Right cardiac atrium (tissue), 5 donors: ENCODE results near the gene ACTN1. TPM values are rescaled to one million over a fixed set of nuclear protein-coding genes. Genes with fewer than 3 reads are reported as not detected.

Experiments used
- ATAC-seq, 2 donors: fragments of 200-7000 bp; cut with Tn5 transposase; one replicate each; pipeline versions ENCODE4 v1.8.0 to v1.9.1; 2020; ENCODE audit warnings: moderate library complexity in 2 of 2, mild to moderate bottlenecking in 1 of 2
- DNase-seq, 3 donors: peaks; one replicate each; pipeline ENCODE4 v3.0.0-alpha.2; 2020
- H3K27ac ChIP-seq: one replicate; pipeline ENCODE4 v1.5.1; 2013; ENCODE audit warnings: mild to moderate bottlenecking, low read length, control low read depth, moderate library complexity
- H3K27me3 ChIP-seq: one replicate; pipeline ENCODE4 v1.6.1; 2013; ENCODE audit not compliant: control insufficient read depth, insufficient read depth
- H3K4me1 ChIP-seq: one replicate; pipeline ENCODE4 v1.6.1; 2013; ENCODE audit warnings: low read length; ENCODE audit not compliant: control insufficient read depth, insufficient read depth
- H3K4me3 ChIP-seq: one replicate; pipeline ENCODE4 v1.5.1; 2013; ENCODE audit warnings: low read length, control low read depth
- H3K9me3 ChIP-seq: one replicate; pipeline ENCODE4 v1.6.1; 2013; ENCODE audit warnings: low read length; ENCODE audit not compliant: control insufficient read depth
- WGBS: extraction: QIAGEN DNeasy Blood & Tissue Kit; methylation state at CpG from one replicate; pipeline ENCODE4 v1.1.7; 2013; 5-methylcytosine and 5-hydroxymethylcytosine counted together
- intact Hi-C, 4 donors: fragments of 100-400 bp; cut with DNase I; formaldehyde crosslinking; loops; one replicate each; pipeline versions ENCODE4 v1.11.0 to v1.14.0; 2022 to 2023
- polyA plus RNA-seq: library from polyadenylated mRNA; stranded (reverse); fragments of 200-250 nt; gene quantifications from one replicate; pipeline ENCODE4 v1.2.3, GENCODE V29; 2013
- total RNA-seq, 4 donors: library from RNA; stranded (reverse); fragmentation: NEBNext Ultra II Directional; extraction: Animal tissue kit (Norgen Biotek cat#: 25700); gene quantifications; one replicate each; pipeline ENCODE4 v1.2.1, GENCODE V29; 2021
- donor health status: healthy with polysubstance abuse.
- donor health status: DM: no; HTN: yes; CAD: no.
- donor health status: DM: no; HTN: no; CAD: no.
- donor health status: DM: no; HTN: yes; CAD: no; lungs with severe emphysema.
- donor health status: DM: yes; HTN: yes; CAD: no.

The ACTN1 gene
- total and polyA plus RNA-seq, 5 donors = 80.5 to 305 (median 155) TPM

GRCh38 chr14:68961361-68961760 lies 17.7 kb downstream of the ACTN1 start:
- Histone ChIP-seq H3K27me3 (no peaks in the 10 kb centered on the region), H3K9me3 (no peaks in the 10 kb centered on the region), H3K27ac (no peak overlapping the region), H3K4me3 (no peak overlapping the region), H3K4me1 (peaks cover 36% of the 10 kb centered on the region)
- no peak for ATAC-seq
- intact Hi-C loops = no loop called here
- WGBS = 75% methylated on average over 7 of the region's 7 CpGs
- no peak for DNase-seq

GRCh38 chr14:68960123-68960522 lies 19.0 kb downstream of the ACTN1 start:
- no peaks in the 10 kb centered on the region for H3K27me3 ChIP-seq
- H3K4me3 ChIP-seq = no peak overlapping the region
- WGBS = 71% methylated on average over 3 of the region's 3 CpGs
- intact Hi-C loops = no loop called here
- H3K9me3 ChIP-seq = no peaks in the 10 kb centered on the region
- ATAC-seq (no peak), DNase-seq (no peak)
- H3K27ac ChIP-seq = no peak overlapping the region
- H3K4me1 ChIP-seq = peaks cover 39% of the 10 kb centered on the region

GRCh38 chr14:68959035-68959434 lies 20.1 kb downstream of the ACTN1 start:
- peaks cover 34% of the 10 kb centered on the region for H3K4me1 ChIP-seq
- no peaks in the 10 kb centered on the region for H3K9me3 ChIP-seq
- H3K27ac ChIP-seq = peak overlapping the region; percentile 69
- no peak overlapping the region for H3K4me3 ChIP-seq
- ATAC-seq (no peak), DNase-seq (no peak)
- 33% methylated on average over 4 of the region's 4 CpGs for WGBS
- H3K27me3 ChIP-seq = no peaks in the 10 kb centered on the region
- intact Hi-C loops = no loop called here

GRCh38 chr14:68958553-68958952 lies 20.5 kb downstream of the ACTN1 start:
- Histone ChIP-seq H3K27ac (peak overlapping the region; percentile 69), H3K27me3 (no peaks in the 10 kb centered on the region), H3K4me3 (no peak overlapping the region), H3K9me3 (no peaks in the 10 kb centered on the region), H3K4me1 (peaks cover 34% of the 10 kb centered on the region)
- intact Hi-C loops = no loop called here
- 5% methylated on average over 6 of the region's 6 CpGs for WGBS
- ATAC-seq (peak; percentile 68 to 69), DNase-seq (no peak)

GRCh38 chr14:68957775-68958174 lies 21.3 kb downstream of the ACTN1 start:
- Histone ChIP-seq H3K27me3 (no peaks in the 10 kb centered on the region), H3K9me3 (no peaks in the 10 kb centered on the region), H3K4me3 (no peak overlapping the region), H3K4me1 (peaks cover 39% of the 10 kb centered on the region), H3K27ac (no peak overlapping the region)
- 53% methylated on average over 12 of the region's 12 CpGs for WGBS
- ATAC-seq = no peak
- intact Hi-C loops = no loop called here
- DNase-seq = no peak

GRCh38 chr14:68956724-68957123 lies 22.4 kb downstream of the ACTN1 start:
- H3K27ac ChIP-seq = no peak overlapping the region
- intact Hi-C loops = no loop called here
- 87% methylated on average over 3 of the region's 3 CpGs for WGBS
- H3K4me3 ChIP-seq = no peak overlapping the region
- peaks cover 37% of the 10 kb centered on the region for H3K4me1 ChIP-seq
- DNase-seq = no peak
- H3K9me3 ChIP-seq = no peaks in the 10 kb centered on the region
- no peaks in the 10 kb centered on the region for H3K27me3 ChIP-seq
- no peak for ATAC-seq

- 43% methylated on average over 5 of the region's 5 CpGs for WGBS
- intact Hi-C loops = no loop called here
- no peak for DNase-seq
- Histone ChIP-seq H3K9me3 (no peaks in the 10 kb centered on the region), H3K4me1 (peaks cover 46% of the 10 kb centered on the region), H3K27me3 (no peaks in the 10 kb centered on the region), H3K27ac (peak overlapping the region; percentile 45), H3K4me3 (no peak overlapping the region)
- no peak for ATAC-seq
Measured at GRCh38 chr14:68955851-68956179, 23.3 kb downstream of the ACTN1 start.

GRCh38 chr14:68955164-68955850 lies 23.8 kb downstream of the ACTN1 start:
- DNase-seq = peak in 1 of 3 donors; percentile 54
- 38% methylated on average over 10 of the region's 10 CpGs for WGBS
- Histone ChIP-seq H3K27me3 (no peaks in the 10 kb centered on the region), H3K4me1 (peaks cover 47% of the 10 kb centered on the region), H3K4me3 (no peak overlapping the region), H3K9me3 (no peaks in the 10 kb centered on the region), H3K27ac (peak overlapping the region; percentile 45)
- ATAC-seq = peak; percentile 9 to 17
- intact Hi-C loops = no loop called here

- intact Hi-C loops = no loop called here
- Histone ChIP-seq H3K4me1 (peaks cover 49% of the 10 kb centered on the region), H3K27me3 (no peaks in the 10 kb centered on the region), H3K27ac (peak overlapping the region; percentile 49), H3K4me3 (no peak overlapping the region), H3K9me3 (no peaks in the 10 kb centered on the region)
- DNase-seq (no peak), ATAC-seq (peak in 1 of 2 donors; percentile 2)
- 55% methylated on average over 4 of the region's 4 CpGs for WGBS
Measured at GRCh38 chr14:68953196-68953555, 25.9 kb downstream of the ACTN1 start.

GRCh38 chr14:68952531-68953195 lies 26.4 kb downstream of the ACTN1 start:
- DNase-seq = peak in 2 of 3 donors; percentile 61 to 70
- no peaks in the 10 kb centered on the region for H3K27me3 ChIP-seq
- H3K9me3 ChIP-seq = no peaks in the 10 kb centered on the region
- WGBS = 23% methylated on average over 12 of the region's 12 CpGs
- peak overlapping the region; percentile 54 for H3K27ac ChIP-seq
- H3K4me1 ChIP-seq = peaks cover 51% of the 10 kb centered on the region
- intact Hi-C loops = no loop called here
- peak; percentile 11 to 42 for ATAC-seq
- no peak overlapping the region for H3K4me3 ChIP-seq

- peak overlapping the region; percentile 94 for H3K27ac ChIP-seq
- no peaks in the 10 kb centered on the region for H3K27me3 ChIP-seq
- 49% methylated on average over 14 of the region's 14 CpGs for WGBS
- ATAC-seq (peak; percentile 7 to 38), DNase-seq (peak; percentile 76 to 90 (median 90))
- no peak overlapping the region for H3K4me3 ChIP-seq
- intact Hi-C loops = no loop called here
- H3K4me1 ChIP-seq = peaks cover 51% of the 10 kb centered on the region
- H3K9me3 ChIP-seq = no peaks in the 10 kb centered on the region
Measured at GRCh38 chr14:68951800-68952530, 27.1 kb downstream of the ACTN1 start.
